Neural cell (in vitro differentiated cells): ENCODE measurements around the gene MEDAG.

ENCODE experiments used
- EP300 ChIP-seq: fragments of 450-650 bp; conservative IDR thresholded peaks from 2 replicates; pipeline ENCODE4 v1.6.1; 2014; ENCODE audit warnings: antibody characterized with exemption, mild to moderate bottlenecking, moderate library complexity; ENCODE audit not compliant: poor library complexity, severe bottlenecking
- EZH2 ChIP-seq: fragments of 200-600, 300-800 bp; shearing (Covaris generic), sonication (generic); IDR thresholded peaks from 2 replicates; pipeline ENCODE4 v1.6.1; 2014; ENCODE audit warnings: antibody characterized with exemption, low read length, borderline replicate concordance, mild to moderate bottlenecking; ENCODE audit not compliant: insufficient read depth, poor library complexity, severe bottlenecking
- MXI1 ChIP-seq: fragments of 450-650 bp; conservative IDR thresholded peaks from 2 replicates; pipeline ENCODE4 v1.6.1; 2014; ENCODE audit warnings: antibody characterized with exemption, mild to moderate bottlenecking; ENCODE audit not compliant: poor library complexity, severe bottlenecking
- POLR2AphosphoS5 ChIP-seq: IDR thresholded peaks from 2 replicates; pipeline ENCODE4 v1.6.1; 2012
- RAD21 ChIP-seq: fragments of 450-650 bp; conservative IDR thresholded peaks from 2 replicates; pipeline ENCODE4 v1.6.1; 2014; ENCODE audit warnings: antibody characterized with exemption, mild to moderate bottlenecking, moderate library complexity
- SMC3 ChIP-seq: fragments of 450-650 bp; conservative IDR thresholded peaks from 2 replicates; pipeline ENCODE4 v1.6.1; 2014; ENCODE audit warnings: antibody characterized with exemption, mild to moderate bottlenecking, moderate library complexity; ENCODE audit not compliant: poor library complexity
- TAF1 ChIP-seq: IDR thresholded peaks from 2 replicates; pipeline ENCODE4 v1.6.1; 2012; ENCODE audit warnings: low read depth
- TF ChIP-seq, protein P1 (sequence below): fragments of 450-650 bp; IDR thresholded peaks from 2 replicates; pipeline ENCODE4 v1.5.1; 2014; ENCODE audit warnings: antibody characterized with exemption, mild to moderate bottlenecking, moderate library complexity; ENCODE audit not compliant: poor library complexity, severe bottlenecking
- TF ChIP-seq, protein P2 (sequence below): IDR thresholded peaks from 2 replicates; pipeline ENCODE4 v1.6.1; 2012; ENCODE audit warnings: borderline replicate concordance

DNA sequence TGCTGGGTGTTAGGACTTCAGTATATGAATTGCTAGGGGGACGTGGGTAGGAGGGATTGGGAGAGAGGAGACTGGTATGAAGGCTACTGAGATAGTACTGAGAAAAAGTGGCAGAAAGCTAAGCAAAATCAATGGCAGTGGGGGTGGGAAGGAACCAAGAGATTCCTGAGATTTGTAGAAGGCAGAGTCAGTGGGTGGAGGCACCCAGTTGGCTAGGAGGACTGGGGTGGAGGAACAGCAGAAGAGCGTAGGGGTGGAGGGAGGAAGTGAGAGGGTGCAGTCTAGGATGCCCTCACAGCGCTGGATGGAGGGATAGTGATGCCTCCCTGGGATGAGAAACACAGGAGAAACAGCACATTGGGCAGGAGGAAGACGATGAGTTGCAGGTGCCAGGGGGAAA, 5.6 kb upstream of the MEDAG start:
- TF ChIP-seq, protein P1, sequence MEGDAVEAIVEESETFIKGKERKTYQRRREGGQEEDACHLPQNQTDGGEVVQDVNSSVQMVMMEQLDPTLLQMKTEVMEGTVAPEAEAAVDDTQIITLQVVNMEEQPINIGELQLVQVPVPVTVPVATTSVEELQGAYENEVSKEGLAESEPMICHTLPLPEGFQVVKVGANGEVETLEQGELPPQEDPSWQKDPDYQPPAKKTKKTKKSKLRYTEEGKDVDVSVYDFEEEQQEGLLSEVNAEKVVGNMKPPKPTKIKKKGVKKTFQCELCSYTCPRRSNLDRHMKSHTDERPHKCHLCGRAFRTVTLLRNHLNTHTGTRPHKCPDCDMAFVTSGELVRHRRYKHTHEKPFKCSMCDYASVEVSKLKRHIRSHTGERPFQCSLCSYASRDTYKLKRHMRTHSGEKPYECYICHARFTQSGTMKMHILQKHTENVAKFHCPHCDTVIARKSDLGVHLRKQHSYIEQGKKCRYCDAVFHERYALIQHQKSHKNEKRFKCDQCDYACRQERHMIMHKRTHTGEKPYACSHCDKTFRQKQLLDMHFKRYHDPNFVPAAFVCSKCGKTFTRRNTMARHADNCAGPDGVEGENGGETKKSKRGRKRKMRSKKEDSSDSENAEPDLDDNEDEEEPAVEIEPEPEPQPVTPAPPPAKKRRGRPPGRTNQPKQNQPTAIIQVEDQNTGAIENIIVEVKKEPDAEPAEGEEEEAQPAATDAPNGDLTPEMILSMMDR = no peak
- TF ChIP-seq EP300 = no peak
- no peak for TF ChIP-seq EZH2
- no peak for TF ChIP-seq MXI1
- no peak for TF ChIP-seq TAF1
- no peak for TF ChIP-seq POLR2AphosphoS5
- no peak for TF ChIP-seq RAD21
- TF ChIP-seq SMC3 = no peak
- TF ChIP-seq, protein P2, sequence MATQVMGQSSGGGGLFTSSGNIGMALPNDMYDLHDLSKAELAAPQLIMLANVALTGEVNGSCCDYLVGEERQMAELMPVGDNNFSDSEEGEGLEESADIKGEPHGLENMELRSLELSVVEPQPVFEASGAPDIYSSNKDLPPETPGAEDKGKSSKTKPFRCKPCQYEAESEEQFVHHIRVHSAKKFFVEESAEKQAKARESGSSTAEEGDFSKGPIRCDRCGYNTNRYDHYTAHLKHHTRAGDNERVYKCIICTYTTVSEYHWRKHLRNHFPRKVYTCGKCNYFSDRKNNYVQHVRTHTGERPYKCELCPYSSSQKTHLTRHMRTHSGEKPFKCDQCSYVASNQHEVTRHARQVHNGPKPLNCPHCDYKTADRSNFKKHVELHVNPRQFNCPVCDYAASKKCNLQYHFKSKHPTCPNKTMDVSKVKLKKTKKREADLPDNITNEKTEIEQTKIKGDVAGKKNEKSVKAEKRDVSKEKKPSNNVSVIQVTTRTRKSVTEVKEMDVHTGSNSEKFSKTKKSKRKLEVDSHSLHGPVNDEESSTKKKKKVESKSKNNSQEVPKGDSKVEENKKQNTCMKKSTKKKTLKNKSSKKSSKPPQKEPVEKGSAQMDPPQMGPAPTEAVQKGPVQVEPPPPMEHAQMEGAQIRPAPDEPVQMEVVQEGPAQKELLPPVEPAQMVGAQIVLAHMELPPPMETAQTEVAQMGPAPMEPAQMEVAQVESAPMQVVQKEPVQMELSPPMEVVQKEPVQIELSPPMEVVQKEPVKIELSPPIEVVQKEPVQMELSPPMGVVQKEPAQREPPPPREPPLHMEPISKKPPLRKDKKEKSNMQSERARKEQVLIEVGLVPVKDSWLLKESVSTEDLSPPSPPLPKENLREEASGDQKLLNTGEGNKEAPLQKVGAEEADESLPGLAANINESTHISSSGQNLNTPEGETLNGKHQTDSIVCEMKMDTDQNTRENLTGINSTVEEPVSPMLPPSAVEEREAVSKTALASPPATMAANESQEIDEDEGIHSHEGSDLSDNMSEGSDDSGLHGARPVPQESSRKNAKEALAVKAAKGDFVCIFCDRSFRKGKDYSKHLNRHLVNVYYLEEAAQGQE = no peak
